HG03521 (cell line): ENCODE results near the gene MCM7.
A peak's percentile ranks its signal among the peaks of the same experiment; 100 is the strongest.
"Not testable (repeated sequence)": the region's sequence is repeated elsewhere in the genome, so short reads cannot be mapped to it uniquely, and the experiment has no call there.

ENCODE experiments used
- ATAC-seq: cut with Tn5 transposase; IDR thresholded peaks from one replicate; pipeline ENCODE4 v1.9.1; 2021; ENCODE audit warnings: mild to moderate bottlenecking, moderate library complexity; ENCODE audit not compliant: unreplicated experiment

MCM7 gene

DNA sequence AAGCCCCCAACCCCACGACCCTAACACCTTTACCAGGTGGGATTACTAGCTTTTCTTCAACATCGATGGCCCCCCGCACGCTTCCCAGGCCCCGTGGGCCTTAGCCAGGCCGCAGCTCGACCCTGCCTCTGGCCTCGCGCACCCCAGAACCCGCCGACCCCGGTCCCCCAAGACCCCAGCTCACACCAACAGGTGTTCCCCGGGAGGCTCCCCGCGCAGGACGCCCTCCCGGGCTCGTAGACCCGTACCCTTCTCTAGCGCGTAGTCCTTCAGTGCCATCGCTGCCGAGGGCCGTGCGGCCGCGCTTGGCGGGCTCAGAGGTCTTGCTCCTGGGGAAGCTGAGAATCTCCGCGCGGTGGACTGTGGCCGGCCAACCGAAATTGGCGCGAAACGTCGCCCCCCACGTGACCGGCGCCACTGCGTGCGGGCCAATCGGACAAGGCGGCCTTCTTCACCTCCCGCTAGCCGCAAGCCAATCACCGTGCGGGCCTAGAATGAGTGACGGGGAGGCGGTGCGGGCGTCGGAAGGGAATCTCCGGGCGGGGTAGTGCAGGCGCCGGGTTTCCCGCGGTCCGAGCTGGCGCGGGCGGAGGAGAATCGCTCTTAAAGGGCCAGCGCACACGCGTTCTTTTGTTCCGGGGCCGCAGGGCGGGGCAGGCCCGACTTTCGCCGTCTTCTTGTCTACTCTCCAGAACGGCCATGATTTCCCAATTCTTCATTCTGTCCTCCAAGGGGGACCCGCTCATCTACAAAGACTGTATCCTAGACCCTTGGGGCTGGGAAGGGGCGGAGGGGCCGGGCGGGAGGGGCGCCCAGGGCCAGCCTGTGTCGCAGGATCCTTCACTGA lies at the start of gene MCM7, which contains the start of gene AP4M1:
TSS of gene MCM7 (minus strand) at position 382 of the 847 bp plus-strand sequence. CDS start at position 279, 103 bp downstream.
TSS of gene AP4M1 (plus strand) at position 628 of the 847 bp plus-strand sequence. CDS start at position 700, 72 bp downstream.
- peak; percentile 84 for ATAC-seq

- peak; percentile 97 for ATAC-seq
Observed at GRCh38 chr7:100148559-100149328, 47.5 kb upstream of the MCM7 start, which contains the start of gene LAMTOR4. TSS of gene LAMTOR4 (plus strand) at chr7:100148918. CDS start at chr7:100148973, 55 bp downstream.

DNA sequence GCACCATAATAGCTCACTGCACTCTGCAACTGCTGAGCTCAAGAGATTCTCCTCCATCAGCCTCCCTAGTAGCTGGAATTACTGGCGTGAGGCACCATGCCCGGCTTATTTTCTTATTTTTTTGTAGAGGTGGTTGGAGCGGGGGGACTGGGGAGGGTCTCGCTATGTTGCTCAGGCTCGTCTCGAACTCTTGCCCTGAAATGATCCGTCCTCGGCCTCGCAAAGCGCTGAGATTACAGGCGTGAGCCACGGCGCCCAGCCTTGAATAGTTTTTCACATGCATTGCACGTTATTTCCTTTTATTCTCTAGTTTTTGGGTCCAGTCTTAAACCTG lies 47.0 kb upstream of the MCM7 start:
- no peak for ATAC-seq

DNA sequence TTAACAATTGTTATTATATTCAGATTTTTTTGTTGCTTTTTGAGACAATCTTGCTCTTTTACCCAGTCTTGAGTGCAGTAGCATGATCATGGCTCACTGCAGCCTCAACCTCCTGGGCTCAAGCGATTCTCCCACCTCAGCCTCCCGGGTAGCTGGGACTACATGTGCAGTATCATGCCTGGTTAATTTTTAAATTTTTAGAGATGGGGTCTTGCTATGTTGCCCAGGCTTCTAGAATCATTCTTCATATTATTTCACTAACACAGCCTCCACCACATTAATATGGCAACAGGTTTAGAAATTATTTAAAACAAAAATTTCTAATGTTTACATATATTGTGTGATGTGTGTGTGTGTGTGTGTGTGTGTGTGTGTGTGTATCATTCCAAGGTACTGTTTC lies 46.1 kb upstream of the MCM7 start:
- no peak for ATAC-seq

GRCh38 chr7:100146350-100146749 lies 45.2 kb upstream of the MCM7 start:
- not testable (repeated sequence) for ATAC-seq

DNA sequence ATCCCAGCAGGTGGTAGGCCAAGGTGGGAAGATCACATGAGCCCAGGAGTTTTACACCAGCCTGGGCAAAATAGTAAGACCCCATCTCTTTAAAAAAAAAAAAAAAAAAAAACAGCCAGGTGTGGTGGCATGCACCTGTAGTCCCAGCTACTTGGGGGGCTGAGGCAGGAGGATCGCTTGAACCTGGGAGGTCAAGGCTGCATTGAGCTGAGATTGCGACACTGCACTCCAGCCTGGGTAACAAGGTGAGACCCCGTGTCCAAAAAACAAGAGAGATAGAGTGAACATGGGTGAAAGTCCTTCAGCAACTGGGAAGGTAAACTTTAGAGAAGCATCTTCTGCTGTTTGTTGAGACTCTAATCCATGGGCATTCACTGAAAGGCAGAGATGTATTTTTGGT lies 41.3 kb upstream of the MCM7 start:
- no peak for ATAC-seq

GRCh38 chr7:100141555-100141949 lies 40.4 kb upstream of the MCM7 start:
- no peak for ATAC-seq

DNA sequence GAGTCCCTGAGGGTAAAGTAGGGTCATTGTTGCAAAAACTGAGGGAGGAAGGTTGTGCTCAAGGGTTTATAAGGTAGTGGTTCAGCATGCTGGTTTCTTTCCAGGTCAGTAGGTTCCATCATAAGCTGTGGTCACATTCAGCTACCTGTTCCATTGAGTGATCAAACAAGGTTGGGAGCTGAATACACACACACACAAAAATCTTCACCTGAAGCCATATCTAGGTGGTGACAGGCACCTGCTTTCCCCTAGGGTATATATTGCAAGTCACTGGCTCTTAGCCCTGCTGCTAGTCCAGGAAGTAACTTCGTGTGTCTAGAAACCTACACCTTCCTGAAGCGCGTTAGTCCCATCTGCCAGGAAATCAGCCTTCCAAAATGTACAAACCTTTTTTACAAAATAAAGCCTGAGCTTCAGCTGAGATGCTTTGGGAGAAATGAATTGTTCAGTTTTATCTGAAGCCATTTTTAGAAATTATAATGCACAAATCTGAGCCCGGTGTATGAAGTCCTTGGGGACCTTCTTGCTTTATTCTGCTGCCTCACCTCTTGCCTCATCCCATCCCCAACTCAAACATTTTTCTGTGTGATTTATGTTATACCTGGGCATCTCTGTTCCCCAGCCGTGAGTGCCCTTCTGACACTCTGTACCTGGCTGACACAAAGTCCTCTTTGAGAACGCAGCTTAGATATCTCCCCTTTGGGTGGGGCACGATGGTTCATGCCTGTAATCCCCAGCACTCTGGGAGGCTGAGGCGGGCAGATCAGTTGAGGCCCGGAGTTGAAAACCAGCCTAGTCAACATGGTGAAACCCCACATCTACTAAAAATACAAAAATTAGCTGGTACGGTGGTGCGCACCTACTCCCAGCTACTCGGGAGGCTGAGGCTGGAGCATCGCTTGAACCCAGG lies 36.9 kb upstream of the MCM7 start:
- no peak for ATAC-seq

GRCh38 chr7:100132697-100133151 lies 31.5 kb upstream of the MCM7 start:
- peak; percentile 67 for ATAC-seq

DNA sequence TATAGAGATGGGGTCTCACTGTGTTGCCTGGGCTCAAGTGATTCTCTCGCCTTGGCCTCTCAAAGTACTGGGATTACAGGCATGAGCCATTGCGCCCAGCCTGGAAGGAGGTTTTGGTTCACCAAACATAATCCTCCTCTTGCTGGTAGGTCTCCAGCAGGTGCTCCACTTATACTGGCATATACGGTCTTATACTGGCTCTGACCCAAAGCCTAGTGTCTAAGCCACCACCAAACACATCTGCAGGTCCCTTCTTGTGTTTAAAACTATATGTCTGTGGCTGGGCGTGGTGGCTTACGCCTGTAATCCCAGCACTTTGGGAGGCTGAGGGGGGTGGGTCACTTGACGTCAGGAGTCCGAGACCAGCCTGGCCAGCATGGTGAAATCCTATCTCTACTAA lies 30.9 kb upstream of the MCM7 start:
- ATAC-seq: no peak

DNA sequence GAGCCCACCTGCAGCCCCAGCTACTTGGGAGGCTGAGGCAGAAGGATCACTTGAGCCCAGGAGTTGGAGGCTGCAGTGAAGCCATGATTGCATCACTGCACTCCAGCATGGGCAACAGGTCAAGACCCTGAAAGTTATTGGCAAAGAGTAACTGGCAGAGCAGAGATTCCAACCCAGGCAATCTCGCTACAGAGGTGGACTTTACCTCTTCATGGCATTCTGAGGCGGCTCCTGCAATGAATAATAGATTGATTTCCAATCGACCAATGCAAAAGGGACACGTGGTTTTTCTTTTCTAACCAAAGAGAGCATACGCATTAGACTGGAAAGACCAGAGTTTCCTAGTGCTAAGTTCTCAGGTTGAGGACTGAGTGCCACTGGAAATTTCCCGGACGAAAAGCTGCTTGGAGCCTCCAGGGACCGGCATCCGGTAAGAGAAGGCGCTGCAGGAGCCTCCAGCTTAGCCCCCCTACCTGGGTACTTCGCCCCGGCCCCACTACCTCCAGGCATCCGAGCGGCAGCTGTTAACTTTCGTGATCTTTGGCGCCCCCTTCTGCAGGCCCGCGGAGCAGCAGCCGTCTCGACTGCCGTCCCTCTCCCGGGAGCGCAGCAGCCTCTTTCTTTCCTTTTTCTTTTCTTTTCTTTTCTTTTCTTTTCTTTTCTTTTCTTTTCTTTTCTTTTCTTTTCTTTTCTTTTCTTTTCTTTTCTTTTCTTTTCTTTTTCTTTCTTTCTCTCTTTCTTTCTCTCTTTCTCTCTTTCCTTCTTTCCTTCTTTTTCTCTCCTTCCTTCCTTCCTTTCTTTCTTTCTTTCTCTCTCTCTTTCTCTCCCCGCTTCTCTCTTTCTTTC lies 29.6 kb upstream of the MCM7 start:
- ATAC-seq: no peak

GRCh38 chr7:100130220-100130607 lies 29.0 kb upstream of the MCM7 start:
- ATAC-seq: not testable (repeated sequence)

DNA sequence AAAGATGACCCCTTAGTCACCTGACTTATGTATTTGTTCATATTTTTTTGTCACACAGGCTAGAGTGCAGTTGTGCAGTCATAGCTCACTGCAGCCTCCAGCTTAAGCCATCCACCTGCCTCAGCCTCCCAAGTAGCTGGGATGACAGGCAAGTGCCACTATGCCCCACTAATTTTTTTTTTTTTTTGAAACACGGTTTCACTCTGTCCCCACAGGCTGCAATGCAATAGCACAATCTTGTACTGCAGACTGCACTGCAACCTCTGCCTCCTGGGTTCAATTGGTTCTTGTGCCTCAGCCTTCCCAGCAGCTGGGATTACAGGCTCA lies 27.4 kb upstream of the MCM7 start:
- ATAC-seq: no peak

DNA sequence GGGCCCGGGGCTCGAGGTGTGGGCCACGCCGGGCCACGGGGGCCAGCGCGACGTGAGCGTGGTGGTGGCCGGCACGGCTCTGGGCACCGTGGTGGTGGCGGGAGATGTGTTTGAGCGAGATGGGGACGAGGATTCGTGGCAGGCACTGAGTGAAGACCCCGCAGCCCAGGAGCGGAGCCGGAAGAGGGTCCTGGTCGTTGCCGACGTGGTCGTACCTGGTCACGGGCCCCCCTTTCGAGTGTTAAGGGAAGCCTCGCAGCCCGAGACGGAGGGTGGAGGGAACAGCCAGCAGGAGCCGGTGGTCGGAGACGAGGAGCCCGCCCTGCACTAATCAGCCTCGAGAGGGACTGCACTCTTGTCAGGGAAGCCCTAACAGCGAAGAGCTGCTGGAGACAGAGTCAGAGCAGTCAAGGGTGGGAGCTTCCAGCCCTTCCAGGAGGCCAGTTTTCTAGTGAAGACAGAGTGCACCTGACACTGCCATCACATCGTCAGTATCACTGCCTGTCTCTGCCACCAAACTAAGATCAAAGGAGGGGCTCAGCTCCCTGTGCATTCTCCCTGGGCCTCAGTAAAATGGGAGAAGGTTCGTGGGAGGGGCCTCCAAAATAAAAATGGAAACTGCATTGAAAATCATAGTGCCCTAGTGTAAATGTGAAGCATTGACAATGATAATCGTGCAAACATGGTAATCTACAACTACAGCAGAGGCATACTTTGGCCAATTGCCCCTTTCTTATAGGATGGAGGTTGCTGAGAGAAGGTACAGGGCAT lies 26.9 kb upstream of the MCM7 start:
- no peak for ATAC-seq

GRCh38 chr7:100126931-100127865 lies 26.0 kb upstream of the MCM7 start, which contains the start of gene MBLAC1:
TSS of gene MBLAC1 (plus strand) at chr7:100126967. CDS start at chr7:100127396, 429 bp downstream.
- peak; percentile 67 for ATAC-seq

GRCh38 chr7:100126239-100126930 lies 25.2 kb upstream of the MCM7 start:
- peak; percentile 4 for ATAC-seq
